Measurements from ENCODE around the gene VSNL1.

- no peak for TF ChIP-seq EZH2 (IDR thresholded peaks at IDR 0.05; ENCODE audit: borderline replicate concordance, low read length)
- TF ChIP-seq CTCF (conservative IDR thresholded peaks at IDR 0.05 in 1 of 2, IDR thresholded peaks at IDR 0.05 in 1 of 2; ENCODE audit: extremely low read depth in 1 of 2, insufficient read depth in 1 of 2, low read depth in 1 of 2, low read length in 2 of 2): no peak
Measured at GRCh38 chr2:17538844-17539554, 1.5 kb upstream of the VSNL1 start.
